Endodermal cell (in vitro differentiated cells): ENCODE data around the gene METTL24. TPM values are rescaled to one million over a fixed set of nuclear protein-coding genes. Genes with fewer than 3 reads are reported as not detected.
A peak's percentile ranks its signal among the peaks of the same experiment; 100 is the strongest.

Experiments used
- DNase-seq: peaks from one replicate; pipeline ENCODE4 v3.0.0-alpha.2; 2017
- H3K27ac ChIP-seq: 2 replicates; pipeline ENCODE4 v1.5.1; 2013; ENCODE audit warnings: mild to moderate bottlenecking, low read depth, low read length, moderate library complexity
- H3K27me3 ChIP-seq: 2 replicates; pipeline ENCODE4 v1.6.1; 2013; ENCODE audit warnings: mild to moderate bottlenecking, low read length, moderate library complexity; ENCODE audit not compliant: insufficient read depth, control insufficient read depth, poor library complexity, severe bottlenecking
- H3K36me3 ChIP-seq: 2 replicates; pipeline ENCODE4 v1.7.0; 2013; ENCODE audit warnings: mild to moderate bottlenecking, low read length, moderate library complexity; ENCODE audit not compliant: control insufficient read depth, insufficient read depth
- H3K4me1 ChIP-seq: one replicate; pipeline ENCODE4 v1.7.0; 2013; ENCODE audit warnings: low read length; ENCODE audit not compliant: control insufficient read depth, insufficient read depth
- H3K4me3 ChIP-seq: 2 replicates; pipeline ENCODE4 v1.5.1; 2013; ENCODE audit warnings: mild to moderate bottlenecking, low read length, moderate library complexity
- H3K9ac ChIP-seq: 2 replicates; pipeline ENCODE4 v1.6.1; 2013; ENCODE audit warnings: mild to moderate bottlenecking, low read length, moderate library complexity; ENCODE audit not compliant: poor library complexity, severe bottlenecking; ENCODE audit errors: extremely low read depth
- H3K9me3 ChIP-seq: 2 replicates; pipeline ENCODE4 v1.6.1; 2013; ENCODE audit warnings: mild to moderate bottlenecking, low read length, moderate library complexity; ENCODE audit not compliant: control insufficient read depth
- H3K27ac Mint-ChIP-seq: 2 replicates; pipeline ENCODE4 v1.8.0; 2020; ENCODE audit warnings: mixed read lengths
- H3K27me3 Mint-ChIP-seq: 2 replicates; pipeline ENCODE4 v1.8.0; 2021; ENCODE audit warnings: mild to moderate bottlenecking, mixed read lengths; ENCODE audit not compliant: insufficient read depth
- H3K36me3 Mint-ChIP-seq: 2 replicates; pipeline ENCODE4 v1.8.0; 2020; ENCODE audit warnings: low read depth, mixed read lengths
- H3K4me1 Mint-ChIP-seq: 2 replicates; pipeline ENCODE4 v1.8.0; 2020; ENCODE audit warnings: mixed read lengths
- H3K4me3 Mint-ChIP-seq: 2 replicates; pipeline ENCODE4 v1.8.0; 2020; ENCODE audit warnings: mild to moderate bottlenecking, moderate library complexity, mixed read lengths
- H3K9me3 Mint-ChIP-seq: 2 replicates; pipeline ENCODE4 v1.8.0; 2020; ENCODE audit warnings: mild to moderate bottlenecking, mixed read lengths
- CTCF ChIP-seq: fragments of 200-600 bp; sonication (generic); conservative IDR thresholded peaks from 2 replicates; pipeline ENCODE4 v1.5.0; 2021; ENCODE audit warnings: antibody characterized with exemption, mild to moderate bottlenecking
- WGBS, 2 experiments: methylation state at CpG; one replicate each; pipeline versions ENCODE4 v1.1.5 to v1.1.7; 2013; ENCODE audit warnings: missing lambda C conversion rate in 2 of 2, mixed read lengths in 1 of 2; ENCODE audit not compliant: insufficient coverage in 1 of 2, insufficient read length in 1 of 2; 5-methylcytosine and 5-hydroxymethylcytosine counted together
- total RNA-seq, 2 donors: library from RNA; stranded (reverse); fragmentation: NEBNext Ultra II Directional in 1 of 2; extraction: Animal tissue kit (Norgen Biotek cat#: 25700) in 1 of 2; gene quantifications; 2 replicates in 1 of 2; 3 replicates in 1 of 2; pipeline ENCODE4 v1.2.1, GENCODE V29; 2021

METTL24 gene
- total RNA-seq, 2 donors from 2014 or later = 0.24 to 1.3 TPM

- no peak overlapping the region for H3K4me3 ChIP-seq
- H3K9ac ChIP-seq = no peak overlapping the region
- no peaks in the 10 kb centered on the region for H3K36me3 ChIP-seq
- H3K27ac ChIP-seq = peak overlapping the region; percentile 85
- Mint-ChIP-seq H3K4me1 (peaks cover 32% of the 10 kb centered on the region), H3K4me3 (no peak overlapping the region), H3K27ac (no peak overlapping the region), H3K36me3 (no peaks in the 10 kb centered on the region), H3K27me3 (peaks cover 33% of the 10 kb centered on the region), H3K9me3 (no peaks in the 10 kb centered on the region)
- no peaks in the 10 kb centered on the region for H3K9me3 ChIP-seq
- H3K4me1 ChIP-seq = peaks cover 6% of the 10 kb centered on the region
- no peak for TF ChIP-seq CTCF
- no peak for DNase-seq
- peaks cover 28% of the 10 kb centered on the region for H3K27me3 ChIP-seq
- WGBS, 2 experiments = 44 to 75% methylated on average over 1 to 2 of the region's 2 CpGs
Observed at GRCh38 chr6:110355022-110355421, 3.1 kb downstream of the METTL24 start.

- Histone ChIP-seq H3K27me3 (peaks cover 24% of the 10 kb centered on the region), H3K4me1 (peaks cover 6% of the 10 kb centered on the region), H3K36me3 (no peaks in the 10 kb centered on the region), H3K9me3 (no peaks in the 10 kb centered on the region), H3K4me3 (no peak overlapping the region), H3K9ac (no peak overlapping the region), H3K27ac (no peak overlapping the region)
- H3K4me1 Mint-ChIP-seq = peaks cover 32% of the 10 kb centered on the region
- H3K27me3 Mint-ChIP-seq = peaks cover 27% of the 10 kb centered on the region
- H3K27ac Mint-ChIP-seq = no peak overlapping the region
- TF ChIP-seq CTCF = no peak
- H3K36me3 Mint-ChIP-seq = no peaks in the 10 kb centered on the region
- H3K9me3 Mint-ChIP-seq = no peaks in the 10 kb centered on the region
- WGBS, 2 experiments = 97% methylated on average over 2 of the region's 2 CpGs; no CpG with 5 or more reads in 1 of the 2 experiments
- DNase-seq = no peak
- no peak overlapping the region for H3K4me3 Mint-ChIP-seq
Observed at GRCh38 chr6:110354153-110354552, 4.0 kb downstream of the METTL24 start.

GRCh38 chr6:110353457-110354001 is 4.6 kb downstream of the METTL24 start:
- H3K4me3 ChIP-seq = no peak overlapping the region
- no peak overlapping the region for H3K27ac Mint-ChIP-seq
- H3K36me3 ChIP-seq = no peaks in the 10 kb centered on the region
- H3K4me3 Mint-ChIP-seq = no peak overlapping the region
- 76 to 83% methylated on average over 1 to 4 of the region's 4 CpGs for WGBS, 2 experiments
- H3K4me1 Mint-ChIP-seq = peaks cover 32% of the 10 kb centered on the region
- no peak for TF ChIP-seq CTCF
- H3K9me3 Mint-ChIP-seq = no peaks in the 10 kb centered on the region
- H3K9ac ChIP-seq = no peak overlapping the region
- H3K27ac ChIP-seq = peak overlapping the region; percentile 69
- H3K4me1 ChIP-seq = peaks cover 6% of the 10 kb centered on the region
- H3K9me3 ChIP-seq = no peaks in the 10 kb centered on the region
- peaks cover 18% of the 10 kb centered on the region for H3K27me3 ChIP-seq
- H3K36me3 Mint-ChIP-seq = no peaks in the 10 kb centered on the region
- no peak for DNase-seq
- H3K27me3 Mint-ChIP-seq = peaks cover 21% of the 10 kb centered on the region
